IMR-90 (cell line): ENCODE results near the gene PRPS2. TPM values are rescaled to one million over a fixed set of nuclear protein-coding genes. Genes with fewer than 3 reads are reported as not detected.

Experiments
- ATAC-seq: fragments of 200-7000 bp; cut with Tn5 transposase; 2 replicates; pipeline ENCODE4 v1.9.1; 2020; ENCODE audit warnings: low read depth, mild to moderate bottlenecking, moderate library complexity
- BruUV-seq: library from RNA; stranded (reverse); fragments of 400-500 nt; replicated peaks from 2 replicates; lab custom pipeline; 2021; lab: Mats Ljungman, UMichigan
- CTCF ChIA-PET: fragments of 300-600 bp; formaldehyde crosslinking; extraction: SDS; loops from one replicate; lab custom pipeline; 2021; ENCODE audit warnings: antibody characterized with exemption; lab: Yijun Ruan, JAX
- POLR2A ChIA-PET: fragments of 300-600 bp; sonication (Branson Sonifier 250); formaldehyde crosslinking; loops from one replicate; lab custom pipeline; 2022; ENCODE audit warnings: antibody characterized with exemption; ENCODE audit not compliant: unreplicated experiment; lab: Charles Lee
- DNase-seq: peaks from one replicate; pipeline ENCODE4 v3.0.0; 2013
- H2AFZ ChIP-seq: replicated peaks from 2 replicates; pipeline ENCODE3; 2013; ENCODE audit warnings: low read length, mild to moderate bottlenecking; ENCODE audit not compliant: poor library complexity
- H2AK5ac ChIP-seq: 2 replicates; pipeline ENCODE4 v1.6.1; 2013; ENCODE audit warnings: low read depth, low read length, inconsistent platforms
- H2AK9ac ChIP-seq: replicated peaks from 2 replicates; pipeline ENCODE3; 2013; ENCODE audit warnings: mild to moderate bottlenecking, low read depth, low read length, moderate library complexity; ENCODE audit not compliant: poor library complexity
- H2BK120ac ChIP-seq: 2 replicates; pipeline ENCODE4 v1.6.1; 2013; ENCODE audit warnings: low read depth, low read length, inconsistent platforms
- H2BK15ac ChIP-seq: 3 replicates; pipeline ENCODE4 v1.6.1; 2013; ENCODE audit warnings: low read depth, low read length, inconsistent platforms
- H2BK20ac ChIP-seq: 2 replicates; pipeline ENCODE4 v1.6.1; 2013; ENCODE audit warnings: low read depth, mild to moderate bottlenecking, inconsistent platforms, low read length, moderate library complexity
- H2BK5ac ChIP-seq: 2 replicates; pipeline ENCODE4 v1.6.1; 2013; ENCODE audit warnings: mild to moderate bottlenecking, low read depth, low read length, inconsistent platforms; ENCODE audit not compliant: poor library complexity, severe bottlenecking
- H3K14ac ChIP-seq: replicated peaks from 2 replicates; pipeline ENCODE4 v1.6.1; 2013; ENCODE audit warnings: low read depth, low read length, inconsistent platforms
- H3K18ac ChIP-seq: 2 replicates; pipeline ENCODE4 v1.6.1; 2013; ENCODE audit warnings: low read depth, low read length, control low read depth
- H3K23ac ChIP-seq: 2 replicates; pipeline ENCODE4 v1.6.1; 2013; ENCODE audit warnings: low read depth, low read length, inconsistent platforms
- H3K27ac ChIP-seq: 2 replicates; pipeline ENCODE4 v1.5.1; 2013; ENCODE audit warnings: mild to moderate bottlenecking, control low read depth, low read length; ENCODE audit not compliant: insufficient read depth
- H3K27me3 ChIP-seq: 2 replicates; pipeline ENCODE4 v1.6.1; 2013; ENCODE audit warnings: low read length; ENCODE audit not compliant: control insufficient read depth, insufficient read depth
- H3K36me3 ChIP-seq: 2 replicates; pipeline ENCODE4 v1.6.1; 2013; ENCODE audit warnings: low read length, mixed read lengths; ENCODE audit not compliant: control insufficient read depth, insufficient read depth
- H3K4ac ChIP-seq: 2 replicates; pipeline ENCODE4 v1.6.1; 2013; ENCODE audit warnings: low read depth, low read length, inconsistent platforms
- H3K4me1 ChIP-seq: 2 replicates; pipeline ENCODE4 v1.6.1; 2013; ENCODE audit warnings: low read length, mixed read lengths; ENCODE audit not compliant: control insufficient read depth, insufficient read depth
- H3K4me2 ChIP-seq: 2 replicates; pipeline ENCODE4 v1.6.1; 2013; ENCODE audit warnings: low read depth, mild to moderate bottlenecking, control low read depth, low read length, moderate library complexity
- H3K4me3 ChIP-seq: 2 replicates; pipeline ENCODE4 v1.5.1; 2013; ENCODE audit warnings: low read depth, mild to moderate bottlenecking, control low read depth, low read length, moderate library complexity; ENCODE audit not compliant: insufficient read depth
- H3K56ac ChIP-seq: 2 replicates; pipeline ENCODE4 v1.6.1; 2013; ENCODE audit warnings: low read length, inconsistent platforms; ENCODE audit not compliant: insufficient read depth; ENCODE audit errors: extremely low read depth
- H3K79me1 ChIP-seq, 2 experiments: 2 replicates each; pipeline ENCODE4 v1.6.1; 2013; ENCODE audit warnings: low read length in 2 of 2, inconsistent platforms in 1 of 2, low read depth in 1 of 2
- H3K9ac ChIP-seq: 2 replicates; pipeline ENCODE4 v1.6.1; 2013; ENCODE audit warnings: low read depth, low read length, control low read depth
- H3K9me1 ChIP-seq: 2 replicates; pipeline ENCODE4 v1.6.1; 2013; ENCODE audit warnings: low read length, inconsistent platforms; ENCODE audit not compliant: insufficient read depth
- H3K9me3 ChIP-seq: 2 replicates; pipeline ENCODE4 v1.6.1; 2013; ENCODE audit warnings: low read length; ENCODE audit not compliant: control insufficient read depth, insufficient read depth
- H4K20me1 ChIP-seq: 2 replicates; pipeline ENCODE4 v1.6.1; 2013; ENCODE audit warnings: low read length, inconsistent platforms; ENCODE audit not compliant: insufficient read depth
- H4K5ac ChIP-seq: 2 replicates; pipeline ENCODE4 v1.6.1; 2013; ENCODE audit warnings: mild to moderate bottlenecking, low read depth, low read length, control low read depth
- H4K8ac ChIP-seq, 2 experiments: 2 replicates each; pipeline ENCODE4 v1.6.1; 2013; ENCODE audit warnings: low read depth in 2 of 2, low read length in 2 of 2, control low read depth in 1 of 2, inconsistent platforms in 1 of 2
- H4K91ac ChIP-seq: 2 replicates; pipeline ENCODE4 v1.6.1; 2013; ENCODE audit warnings: low read depth, low read length, inconsistent platforms; ENCODE audit not compliant: insufficient read depth
- CEBPB ChIP-seq: IDR thresholded peaks from 2 replicates; pipeline ENCODE4 v1.6.1; 2012; ENCODE audit warnings: low read depth, low read length, improper control_type of control experiment
- RAD21 ChIP-seq: IDR thresholded peaks from 2 replicates; pipeline ENCODE4 v1.6.1; 2012; ENCODE audit warnings: low read length, improper control_type of control experiment
- WGBS, 2 experiments: methylation state at CpG; one replicate each; pipeline versions ENCODE4 v1.1.5 to v1.1.7; 2013; ENCODE audit warnings: missing lambda C conversion rate in 2 of 2; ENCODE audit not compliant: insufficient read length in 1 of 2; ENCODE audit errors: extremely low coverage in 2 of 2; 5-methylcytosine and 5-hydroxymethylcytosine counted together
- dilution Hi-C: fragments of 300-500 bp; cut with HindIII; formaldehyde crosslinking; loops from one replicate; pipeline ENCODE4 v1.14.3; 2018; ENCODE audit warnings: low sequenced_read_pairs; ENCODE audit not compliant: unreplicated experiment
- in situ Hi-C: fragments of 300-500 bp; cut with MboI; formaldehyde crosslinking; loops from 3 replicates; pipeline ENCODE4 v1.14.3; 2019; ENCODE audit warnings: low sequenced_read_pairs, inconsistent platforms, mixed read lengths
- intact Hi-C: fragments of 100-400 bp; cut with micrococcal nuclease; formaldehyde crosslinking; loops from 2 replicates; pipeline ENCODE4 v1.10.0; 2022
- polyA plus RNA-seq, 3 experiments: library from polyadenylated mRNA; depleted of rRNA; stranded (reverse); fragments of >200 nt; gene quantifications; 2 replicates each; pipeline ENCODE4 v1.2.3, GENCODE V29; 2012; ENCODE audit warnings: low replicate concordance in 1 of 3
- total RNA-seq: library from RNA; depleted of rRNA; stranded (reverse); fragments of >200 nt; gene quantifications from 2 replicates; pipeline ENCODE4 v1.2.3, GENCODE V29; 2012
- TF ChIP-seq, protein P1 (sequence below): fragments of 150-350 bp; IDR thresholded peaks from 2 replicates; pipeline ENCODE4 v1.6.1; 2016; ENCODE audit warnings: low read depth, mild to moderate bottlenecking, low read length, moderate library complexity, borderline replicate concordance

Gene PRPS2
- total and polyA plus RNA-seq, 2 of the 4 experiments (the other 2 are of a cell fraction): 20.4 to 48.0 TPM

DNA sequence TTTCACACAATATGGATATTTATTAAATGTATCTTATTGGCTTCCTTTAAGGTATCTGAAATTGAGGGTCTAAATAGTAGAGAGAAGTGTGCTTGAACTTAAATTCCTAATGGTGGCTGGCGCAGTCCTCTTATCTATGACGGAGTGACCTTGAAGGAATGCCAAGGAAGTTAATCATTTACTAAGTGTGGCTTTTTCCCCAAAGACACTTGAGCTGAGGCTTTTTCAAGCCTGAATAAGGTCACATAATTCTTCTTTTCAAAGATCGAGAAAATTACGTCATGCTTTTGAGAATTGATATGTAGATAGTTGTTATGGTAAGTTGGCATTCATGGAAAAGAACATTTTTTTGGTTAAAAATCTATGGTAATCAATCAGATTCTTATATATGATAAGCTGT, 11.7 kb upstream of the PRPS2 start:
- Histone ChIP-seq H4K5ac (no peak overlapping the region), H2BK20ac (no peak overlapping the region), H4K8ac (no peak overlapping the region), H2BK120ac (no peak overlapping the region), H3K9ac (no peak overlapping the region), H2AK9ac (no peak overlapping the region), H2AK5ac (no peak overlapping the region), H3K9me1 (no peaks in the 10 kb centered on the region), H3K18ac (no peak overlapping the region), H3K23ac (no peak overlapping the region), H4K20me1 (no peaks in the 10 kb centered on the region), H3K4me3 (no peak overlapping the region), H3K27me3 (peaks cover 2% of the 10 kb centered on the region; the same call in 1 of the 2 replicates), H3K4me1 (no peaks in the 10 kb centered on the region), H3K4ac (no peak overlapping the region), H3K9me3 (no peaks in the 10 kb centered on the region), H2BK15ac (no peak overlapping the region), H3K36me3 (no peaks in the 10 kb centered on the region), H4K91ac (no peak overlapping the region), H3K4me2 (no peak overlapping the region), H2AFZ (no peak overlapping the region), H3K56ac (no peak overlapping the region), H3K27ac (no peak overlapping the region), H3K14ac (no peak overlapping the region), H3K79me1 (no peaks in the 10 kb centered on the region), H2BK5ac (no peak overlapping the region)
- TF ChIP-seq RAD21 (no peak), CEBPB (no peak)
- TF ChIP-seq, protein P1, sequence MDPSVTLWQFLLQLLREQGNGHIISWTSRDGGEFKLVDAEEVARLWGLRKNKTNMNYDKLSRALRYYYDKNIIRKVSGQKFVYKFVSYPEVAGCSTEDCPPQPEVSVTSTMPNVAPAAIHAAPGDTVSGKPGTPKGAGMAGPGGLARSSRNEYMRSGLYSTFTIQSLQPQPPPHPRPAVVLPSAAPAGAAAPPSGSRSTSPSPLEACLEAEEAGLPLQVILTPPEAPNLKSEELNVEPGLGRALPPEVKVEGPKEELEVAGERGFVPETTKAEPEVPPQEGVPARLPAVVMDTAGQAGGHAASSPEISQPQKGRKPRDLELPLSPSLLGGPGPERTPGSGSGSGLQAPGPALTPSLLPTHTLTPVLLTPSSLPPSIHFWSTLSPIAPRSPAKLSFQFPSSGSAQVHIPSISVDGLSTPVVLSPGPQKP: no peak
- CTCF ChIA-PET: interaction anchor here (0.7 kb wide), 1 partner anchor 48 kb away, joined by 5 read pairs; no protein-coding TSS in a partner anchor
- POLR2A ChIA-PET: no interaction called here
- DNase-seq: no peak
- no peak for ATAC-seq
- in situ Hi-C loops: no loop called here
- intact Hi-C loops: loop anchor here (10.0 kb wide), 1 partner anchor 705 kb away; no protein-coding TSS in a partner anchor
- BruUV-seq: no TSS peak
- dilution Hi-C loops: no loop called here
- WGBS, 2 experiments: 60% methylated on average over 1 of the region's 4 CpGs; no CpG with 5 or more reads in 1 of the 2 experiments
